GM21390 (cell line): ENCODE measurements around the gene AGO3.

Experiments used
- ATAC-seq: cut with Tn5 transposase; IDR thresholded peaks from one replicate; pipeline ENCODE4 v1.9.1; 2021; ENCODE audit not compliant: unreplicated experiment

Gene AGO3

DNA sequence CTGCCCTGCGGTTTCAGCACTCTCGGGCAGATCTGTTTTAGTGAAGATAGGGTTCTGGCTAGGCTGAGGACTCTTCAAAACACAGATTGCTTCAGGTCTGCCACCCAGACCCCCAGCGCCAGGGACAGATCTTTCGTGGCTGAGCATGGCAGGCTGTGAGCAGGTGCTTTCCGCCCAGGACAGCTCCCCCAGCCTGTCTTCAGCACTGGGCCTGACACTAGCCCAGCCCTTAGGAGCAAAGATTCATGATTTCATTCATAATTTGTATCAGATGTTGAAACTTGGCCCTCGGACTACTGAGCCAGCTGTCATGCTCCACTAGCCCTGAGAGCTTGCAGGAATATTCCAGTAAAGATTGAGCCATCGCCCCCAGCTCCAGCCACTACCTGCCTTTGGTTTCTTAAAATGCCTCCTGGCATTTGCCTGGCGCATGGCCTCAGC, 163.7 kb downstream of the AGO3 start:
- no peak for ATAC-seq

DNA sequence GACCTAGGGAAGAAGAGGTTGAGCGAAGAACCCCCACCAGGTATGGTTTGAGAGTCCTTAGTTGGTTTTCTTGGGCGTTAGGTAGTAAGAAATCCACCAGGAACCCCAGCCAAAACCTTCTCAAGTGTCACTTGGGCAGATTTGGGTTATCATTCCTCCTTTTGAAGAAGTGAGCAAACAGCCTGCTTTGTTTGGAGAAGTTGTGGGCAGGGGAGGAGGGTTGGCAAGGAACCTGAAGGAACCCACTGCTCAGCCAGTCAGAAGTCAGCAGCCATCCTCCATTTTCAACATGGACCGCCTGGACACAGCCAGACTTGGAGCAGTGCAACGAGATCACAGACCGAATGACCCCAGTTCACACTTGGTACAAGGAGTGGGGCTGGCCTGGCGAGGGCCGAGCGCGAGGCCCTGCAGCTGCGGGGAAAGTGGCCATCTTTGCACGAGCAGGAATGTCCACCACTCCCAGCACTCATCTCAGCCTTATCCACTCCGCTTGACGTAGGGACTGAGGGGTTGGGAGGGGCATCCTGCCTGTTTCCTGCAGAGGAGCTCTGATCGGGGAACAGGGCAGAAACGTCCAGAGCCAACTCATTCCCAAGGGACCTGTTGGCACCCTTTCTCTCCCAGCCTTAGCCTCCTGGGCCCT, 165.0 kb downstream of the AGO3 start:
- no peak for ATAC-seq

DNA sequence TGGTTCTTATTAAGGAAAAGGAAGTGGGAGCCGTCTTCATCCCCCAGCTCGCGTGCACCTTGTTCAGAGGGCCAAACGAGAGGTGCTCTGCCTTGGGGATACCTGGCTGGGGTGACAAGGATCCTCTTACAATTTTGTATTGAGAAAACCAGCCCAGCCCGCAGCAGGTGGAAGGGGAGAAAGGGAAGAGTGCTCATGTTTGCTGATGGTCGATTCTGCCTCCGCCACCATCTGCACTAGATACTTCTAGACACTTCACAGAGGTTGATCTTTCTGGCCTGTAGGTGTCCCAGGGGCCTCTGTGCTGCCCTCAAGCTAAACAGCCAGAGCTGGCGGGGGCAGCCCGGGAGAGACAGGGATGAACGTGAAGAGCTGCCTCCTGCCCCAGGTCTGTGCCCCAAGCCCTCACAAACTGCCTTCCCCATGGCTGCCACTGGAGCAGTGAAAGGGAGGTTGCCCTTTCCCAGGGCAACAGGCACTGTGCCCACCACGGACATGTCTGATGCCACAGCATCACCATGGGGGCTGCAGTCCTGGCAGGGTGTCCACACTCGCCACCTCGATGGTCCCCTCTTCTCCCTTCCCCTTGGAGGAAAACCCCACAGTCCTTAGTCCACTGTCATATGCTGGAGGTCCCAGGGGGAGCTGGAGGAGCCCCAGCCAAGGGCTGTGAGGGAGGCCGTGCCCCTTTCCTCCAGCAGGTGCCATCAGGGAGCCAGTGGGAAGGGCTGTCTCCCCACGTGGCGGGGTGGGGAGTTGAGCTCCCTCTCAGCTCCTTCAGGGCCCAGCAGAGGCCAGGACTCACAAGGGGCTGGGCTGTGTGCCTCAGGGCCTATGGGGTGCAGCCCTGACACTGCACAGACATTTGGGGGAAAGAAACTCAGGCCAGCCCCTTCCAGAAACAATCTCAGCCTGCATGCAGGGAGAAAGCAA, 165.9 kb downstream of the AGO3 start:
- no peak for ATAC-seq

DNA sequence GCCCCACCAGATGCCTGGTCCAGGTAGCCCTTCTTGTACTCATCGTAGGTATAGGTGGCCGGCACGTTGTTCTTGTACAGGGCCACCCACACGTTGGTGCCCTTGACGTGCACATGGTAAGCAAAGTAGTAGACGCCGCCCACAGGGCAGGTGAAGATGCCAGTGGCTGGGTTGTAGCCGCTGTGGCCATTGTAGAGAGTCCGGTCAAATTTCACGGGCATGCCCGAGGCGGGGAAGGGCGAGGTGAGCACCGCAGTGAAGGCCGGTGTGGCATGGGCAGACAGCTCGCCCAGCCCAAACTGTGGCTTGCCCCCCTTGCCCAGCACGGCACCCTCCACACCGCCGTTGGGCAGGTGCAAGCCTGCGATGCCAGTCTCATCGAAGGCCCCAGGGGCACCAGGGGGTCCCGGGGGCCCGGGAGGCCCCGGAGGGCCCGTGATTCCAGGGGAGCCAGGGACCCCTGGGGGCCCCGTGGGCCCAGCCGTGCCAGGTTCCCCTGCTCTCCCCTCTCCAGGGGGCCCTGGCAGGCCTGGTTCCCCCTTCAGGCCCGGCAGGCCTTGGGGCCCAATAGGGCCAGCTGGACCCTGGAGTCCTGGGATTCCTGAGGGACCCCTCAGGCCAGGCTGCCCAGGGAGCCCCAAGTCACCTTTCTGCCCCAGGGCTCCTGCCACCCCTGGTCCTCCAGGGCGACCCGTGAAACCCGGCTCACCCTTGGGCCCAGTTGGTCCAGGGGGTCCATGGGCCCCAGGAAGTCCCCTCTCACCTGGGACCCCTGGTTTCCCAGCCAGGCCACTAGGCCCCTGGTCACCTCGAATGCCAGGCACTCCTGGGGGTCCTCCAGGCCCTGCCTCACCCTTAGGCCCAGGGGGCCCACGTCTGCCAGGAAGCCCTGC, 167.0 kb downstream of the AGO3 start:
- no peak for ATAC-seq

DNA sequence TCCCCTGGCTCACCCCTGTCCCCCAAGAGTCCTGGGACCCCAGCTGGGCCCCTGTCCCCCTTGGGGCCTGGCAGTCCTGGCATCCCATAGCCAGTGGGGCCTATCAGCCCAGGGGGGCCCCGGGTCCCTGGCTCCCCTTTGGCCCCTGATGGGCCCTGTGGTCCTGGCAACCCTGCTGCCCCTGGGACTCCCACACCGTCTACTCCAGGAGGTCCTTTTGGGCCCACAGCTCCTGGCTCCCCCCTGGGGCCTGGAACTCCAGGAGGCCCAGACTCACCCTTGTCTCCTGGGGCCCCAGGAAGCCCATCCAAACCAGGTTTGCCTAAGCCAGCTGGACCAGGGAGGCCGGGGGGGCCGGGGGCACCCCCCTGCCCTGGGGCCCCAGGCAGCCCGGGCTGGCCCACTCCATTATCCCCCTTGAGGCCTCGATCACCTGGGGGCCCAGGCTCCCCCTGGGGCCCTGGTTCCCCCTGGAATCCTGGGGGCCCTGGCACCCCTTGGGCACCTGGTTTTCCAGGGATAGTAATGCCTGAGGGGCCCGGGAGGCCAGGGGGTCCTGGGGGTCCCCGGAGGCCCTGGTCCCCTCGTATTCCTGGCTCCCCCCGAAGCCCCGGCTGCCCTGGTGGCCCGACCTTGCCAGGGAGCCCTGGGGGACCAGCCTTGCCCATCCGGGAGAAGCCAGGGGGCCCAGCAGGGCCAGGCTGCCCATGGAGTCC, 167.9 kb downstream of the AGO3 start:
- ATAC-seq = no peak

DNA sequence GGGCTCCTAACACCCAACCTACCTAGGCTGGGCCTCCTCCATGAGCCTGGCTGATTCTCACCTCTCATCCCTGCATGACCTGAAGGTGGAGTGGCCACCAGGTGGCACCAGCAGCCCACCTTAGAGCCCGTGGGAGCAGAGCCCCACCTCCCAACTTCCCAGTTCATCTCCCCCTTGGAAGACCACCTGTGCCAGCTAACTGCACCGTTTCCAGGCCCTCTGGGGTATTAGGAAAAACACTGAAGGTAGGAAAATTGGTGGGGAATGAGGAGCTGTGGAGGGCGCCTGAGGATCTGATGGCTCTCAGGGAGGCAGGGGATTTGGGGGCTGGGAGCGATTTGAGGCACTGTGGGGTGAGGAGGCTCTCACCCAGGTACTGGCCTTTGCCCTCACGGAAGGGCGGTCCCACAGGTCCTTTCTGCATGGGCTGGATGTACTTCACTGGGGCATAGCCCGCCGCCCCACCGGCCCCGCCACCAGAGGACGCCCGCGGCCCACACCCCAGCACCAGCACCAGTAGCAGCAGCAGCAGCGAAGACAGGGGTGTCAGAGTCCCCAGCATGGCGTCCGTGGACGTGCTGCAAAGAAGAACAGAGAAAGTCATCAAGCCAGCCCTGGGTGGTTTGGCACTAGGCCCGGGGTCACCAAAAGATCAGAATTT, 168.9 kb downstream of the AGO3 start:
- ATAC-seq = peak; percentile 57

DNA sequence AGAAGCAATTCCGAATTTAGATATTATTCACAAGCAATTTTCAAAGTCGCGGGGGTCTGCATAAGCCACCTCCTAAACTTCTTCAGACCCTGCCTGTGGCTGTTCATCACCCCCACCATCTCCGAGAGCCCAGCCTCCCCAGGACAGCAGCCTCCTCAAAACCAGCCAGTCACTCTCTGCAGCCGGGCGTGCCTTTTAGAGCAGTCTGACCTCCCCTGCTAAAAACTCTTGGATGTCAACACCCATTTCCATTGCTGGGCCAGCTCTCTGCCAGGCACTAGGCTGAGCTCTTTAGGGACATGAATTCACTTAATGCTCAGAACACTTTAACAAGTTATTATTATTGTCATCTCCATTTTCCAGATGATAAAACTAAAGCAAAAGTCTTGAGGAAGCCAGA, 169.5 kb downstream of the AGO3 start:
- ATAC-seq = no peak

DNA sequence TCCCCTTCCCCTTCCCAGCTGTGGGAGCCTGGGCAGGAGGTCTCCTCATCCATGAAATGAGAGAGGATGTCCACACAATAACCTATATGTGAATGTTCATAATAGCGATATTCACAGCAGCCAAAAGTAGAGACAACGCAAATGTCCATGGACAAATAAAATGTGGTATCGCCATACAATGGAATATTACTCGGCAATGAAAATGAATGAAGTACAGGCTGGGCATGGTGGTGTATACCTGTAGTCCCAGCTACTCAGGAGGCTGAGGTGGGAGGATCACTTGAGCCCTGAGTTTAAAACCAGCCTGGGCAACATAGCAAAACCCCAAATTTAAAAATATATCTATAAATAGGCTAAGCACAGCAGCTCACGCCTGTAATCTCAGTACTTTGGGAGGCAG, 170.6 kb downstream of the AGO3 start:
- ATAC-seq = no peak

DNA sequence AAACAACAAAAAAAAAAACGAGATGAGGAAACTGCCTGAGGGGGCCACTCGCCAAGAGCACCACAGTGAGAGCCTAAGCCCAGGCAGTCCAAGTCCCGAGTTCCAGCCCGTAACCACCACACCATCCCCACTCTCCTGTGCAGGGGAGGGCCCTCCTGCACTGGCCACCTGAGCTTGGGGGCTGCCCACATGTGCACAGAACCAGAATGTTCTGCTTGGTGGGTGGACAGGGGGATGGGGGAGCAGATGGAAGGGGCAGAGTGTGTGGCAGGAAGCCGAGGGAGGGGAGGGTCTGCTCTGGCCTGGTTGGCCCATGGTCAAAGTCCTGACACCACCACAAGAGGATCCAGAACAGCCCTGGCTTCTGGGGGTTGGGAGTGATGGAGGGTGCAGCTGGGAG, 175.4 kb downstream of the AGO3 start:
- no peak for ATAC-seq

DNA sequence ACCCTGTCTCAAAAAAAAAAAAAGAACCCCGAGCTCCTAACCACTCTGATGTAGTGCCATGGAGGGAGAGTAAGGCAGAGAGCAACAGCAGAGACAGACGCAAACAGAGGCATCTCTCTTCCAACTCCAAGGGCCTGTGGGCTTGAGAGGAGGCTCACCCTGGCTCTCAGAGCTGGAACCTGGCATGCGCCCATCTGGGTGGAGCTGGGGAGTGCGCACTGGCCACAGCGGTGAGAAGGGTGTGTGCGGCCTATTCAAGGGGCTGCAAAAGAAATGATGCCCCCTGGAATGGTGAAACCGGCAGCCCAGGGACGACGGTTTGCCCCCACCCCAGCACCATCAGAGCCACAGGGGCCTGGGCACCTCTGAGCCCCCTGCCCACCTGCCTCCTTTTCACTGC, 176.5 kb downstream of the AGO3 start:
- ATAC-seq = no peak

DNA sequence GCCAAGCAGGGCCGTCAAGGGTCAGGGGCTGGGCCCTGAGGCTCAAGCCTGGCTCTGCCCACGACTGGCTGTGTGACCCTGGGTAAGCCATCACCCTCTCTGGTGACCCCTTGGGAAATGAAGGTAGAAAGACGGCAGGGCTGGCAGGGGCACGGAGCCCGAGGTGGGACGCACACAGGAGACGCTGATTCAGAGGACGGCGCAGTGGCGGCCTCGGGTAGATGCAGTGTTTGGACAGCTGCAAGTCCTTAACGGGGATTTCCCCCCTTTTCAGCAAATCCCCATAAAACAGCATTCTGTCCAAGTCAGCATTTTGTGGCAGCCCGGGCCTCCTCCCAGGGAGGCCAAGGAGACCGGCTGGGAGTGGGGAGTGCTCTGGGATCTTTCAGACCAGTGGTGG, 177.4 kb downstream of the AGO3 start:
- no peak for ATAC-seq

DNA sequence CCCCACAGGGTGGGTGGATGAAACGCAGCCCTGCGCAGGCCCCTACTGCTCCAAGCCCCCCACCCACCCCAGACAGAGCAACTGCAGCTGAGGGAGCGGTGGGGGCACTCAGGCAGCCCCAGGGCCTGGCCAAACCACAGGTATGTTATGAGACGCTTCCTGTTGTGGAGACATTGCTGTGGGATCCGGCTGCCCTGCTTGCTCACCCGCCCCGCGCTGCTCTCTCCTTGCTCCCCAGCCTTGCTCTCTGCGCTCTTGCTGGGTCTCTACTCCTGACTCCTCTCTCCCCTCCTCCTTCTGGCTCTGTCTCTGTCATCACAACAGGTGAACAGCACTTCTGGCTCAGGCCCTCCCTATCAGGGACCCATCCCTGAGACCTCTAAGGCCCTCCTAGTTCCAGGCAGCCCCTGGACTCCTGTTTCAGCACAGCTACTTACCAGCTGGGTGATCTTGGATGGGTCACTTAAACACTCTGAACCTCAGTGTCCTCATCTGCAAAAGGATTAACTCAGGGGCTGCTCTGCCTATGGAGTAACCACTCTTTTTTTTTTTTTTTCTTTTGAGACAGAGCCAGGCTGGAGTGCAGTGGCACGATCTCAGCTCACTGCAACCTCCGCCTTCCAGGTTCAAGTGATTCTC, 178.3 kb downstream of the AGO3 start:
- no peak for ATAC-seq

DNA sequence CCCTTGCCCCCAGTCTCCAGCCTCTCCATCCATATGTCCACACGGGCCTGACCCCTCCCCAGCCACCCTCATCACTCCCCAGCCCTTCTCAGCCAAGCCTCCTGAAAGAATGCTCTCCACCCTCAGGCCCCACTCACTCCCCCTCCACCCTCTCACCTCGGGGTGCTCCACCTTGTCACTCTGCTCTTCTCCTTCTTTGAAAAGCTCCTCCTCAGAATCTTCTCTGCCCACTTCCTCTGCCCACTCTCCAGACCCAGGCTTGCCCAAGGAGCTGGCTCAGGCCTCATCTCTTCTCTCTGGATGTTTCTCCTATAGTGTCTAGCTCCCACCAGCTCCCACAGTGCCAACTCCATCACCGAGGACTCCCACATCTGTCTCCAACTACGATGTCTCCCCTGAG, 180.2 kb downstream of the AGO3 start:
- ATAC-seq = no peak

DNA sequence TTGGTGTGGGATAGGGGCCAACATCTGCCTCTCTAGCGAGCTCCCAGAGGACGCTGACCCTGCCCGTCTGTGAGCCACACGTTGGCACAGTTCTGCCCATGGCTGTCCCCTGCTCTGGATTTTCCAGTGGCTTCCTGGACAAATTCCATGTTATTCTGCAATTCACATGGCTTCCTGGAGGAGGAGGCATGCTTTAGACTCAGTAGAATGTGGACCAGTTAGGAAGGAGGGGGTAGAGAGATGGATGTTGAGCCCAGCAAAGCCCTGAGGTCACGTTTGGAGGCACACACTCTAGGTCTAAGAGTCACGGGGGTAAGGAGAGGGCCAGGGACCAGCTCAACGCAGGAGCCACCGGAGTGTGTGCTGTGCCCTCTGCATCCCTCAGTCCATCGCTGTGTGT, 181.9 kb downstream of the AGO3 start:
- no peak for ATAC-seq

DNA sequence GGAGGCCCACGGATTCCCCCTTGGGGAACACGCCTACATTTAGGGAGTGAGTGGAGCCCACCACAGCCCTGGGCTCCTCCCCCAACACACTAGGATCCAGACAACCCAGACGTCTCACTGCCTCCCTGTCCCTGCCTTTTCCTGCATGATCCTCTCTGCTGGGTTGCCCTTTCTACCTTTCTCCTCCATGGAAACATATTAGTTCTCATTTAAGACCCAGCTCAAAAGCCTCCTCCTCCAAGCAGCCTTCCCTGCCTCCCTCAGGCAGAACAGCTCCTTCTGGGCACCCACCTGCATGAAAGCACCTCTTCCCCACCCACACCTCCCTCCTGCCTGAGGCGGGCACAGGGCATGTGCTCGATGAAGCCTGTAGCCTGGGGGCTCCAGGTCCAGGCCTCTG, 183.5 kb downstream of the AGO3 start:
- ATAC-seq = no peak

DNA sequence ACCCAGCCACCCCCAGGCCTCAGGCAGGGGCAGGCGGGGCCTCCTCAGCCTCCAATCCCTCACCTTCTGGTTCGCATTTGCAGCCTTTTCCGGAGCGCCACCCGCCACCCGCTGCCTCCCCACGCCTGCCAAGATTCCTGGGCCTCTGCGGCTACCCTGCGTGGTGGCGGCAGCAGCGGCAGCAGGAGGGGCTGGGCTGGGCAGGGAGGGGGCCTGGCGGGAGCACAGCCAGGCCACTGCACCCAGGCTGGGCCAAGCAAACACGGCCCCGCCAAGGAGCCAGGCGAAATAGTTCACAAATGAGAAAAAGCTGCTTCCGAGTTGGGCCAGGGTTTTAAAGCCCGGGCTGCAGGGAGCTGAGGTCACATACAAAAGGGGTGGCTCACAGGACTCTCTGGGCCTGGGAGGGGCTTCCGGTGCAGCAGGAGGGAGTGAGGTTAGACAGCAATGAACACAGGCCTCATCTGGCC, 184.3 kb downstream of the AGO3 start:
- ATAC-seq = no peak

DNA sequence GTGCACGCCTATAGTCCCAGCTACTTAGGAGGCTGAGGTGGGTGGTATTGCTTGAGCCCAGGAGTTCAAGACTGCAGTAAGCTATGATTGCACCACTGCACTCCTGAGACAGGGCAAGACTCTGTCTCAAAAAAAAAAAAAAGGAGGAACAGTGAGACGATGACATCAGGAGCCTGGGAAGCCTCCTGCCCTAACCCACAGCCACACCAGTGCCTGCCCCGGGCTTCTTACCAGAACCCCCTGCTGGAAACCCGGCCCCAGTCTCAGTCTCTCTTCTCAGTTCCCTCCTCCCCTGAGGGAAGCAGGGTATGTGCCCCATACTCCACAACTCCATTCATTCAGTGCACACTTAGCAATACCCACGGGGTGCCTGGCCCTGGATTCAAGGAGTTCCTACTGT, 185.0 kb downstream of the AGO3 start:
- ATAC-seq = no peak

DNA sequence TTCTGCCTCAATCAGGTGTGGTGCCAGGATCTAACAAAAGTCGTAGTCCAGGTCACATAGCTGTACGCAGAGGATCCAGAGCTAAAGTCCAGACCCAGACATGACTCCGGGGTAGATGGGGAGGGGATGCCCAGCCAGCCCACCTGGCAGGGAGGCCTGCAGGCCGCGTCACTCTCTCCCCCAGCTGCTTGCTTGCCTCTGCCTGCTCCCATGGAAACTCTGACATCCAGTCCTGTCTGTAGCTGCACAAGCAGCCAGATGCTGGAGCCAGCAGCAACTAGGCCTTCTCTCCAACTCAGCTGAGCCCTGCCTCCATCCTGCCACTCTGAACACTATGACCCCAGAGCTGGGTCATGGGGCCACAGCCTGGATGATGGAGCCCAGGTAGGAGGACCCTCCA, 186.0 kb downstream of the AGO3 start:
- no peak for ATAC-seq

DNA sequence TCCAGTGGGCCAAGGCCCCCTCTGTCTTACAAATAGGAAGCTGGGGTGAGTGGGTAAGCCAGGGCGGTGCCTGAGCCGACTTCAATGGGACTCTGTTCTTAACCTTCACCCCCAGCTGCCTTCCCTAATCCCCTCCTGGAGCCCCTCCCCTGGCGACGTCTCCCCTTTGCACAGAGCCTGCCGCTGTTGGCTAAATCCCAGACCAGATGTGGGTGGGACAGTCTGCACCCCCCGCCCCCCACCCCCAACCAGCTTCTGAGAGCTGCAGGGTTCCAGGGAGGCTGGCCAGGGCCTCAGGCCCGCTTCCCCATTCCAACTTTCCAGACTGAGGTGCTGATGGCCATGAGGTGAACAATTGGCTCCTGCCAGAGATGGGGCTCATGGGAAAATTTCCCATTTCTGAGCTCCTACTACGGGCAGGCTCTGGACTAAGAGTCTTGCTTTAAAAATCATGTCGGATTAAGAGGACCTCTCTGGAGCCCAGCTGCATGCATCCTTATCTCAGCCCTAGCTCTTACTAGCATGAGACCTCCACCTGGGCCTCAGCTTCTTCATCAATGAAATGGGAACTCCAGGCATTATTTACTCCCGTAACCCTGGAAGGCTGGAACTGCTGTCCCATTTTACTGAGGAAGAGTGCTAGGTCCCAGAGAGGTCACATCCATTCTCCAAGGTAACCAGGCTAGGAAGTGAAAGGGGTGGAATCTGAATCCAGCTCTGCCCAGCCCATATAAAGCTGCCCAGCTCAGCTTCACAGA, 187.7 kb downstream of the AGO3 start:
- no peak for ATAC-seq
